ENCODE measurements around the gene DOCK2.

The DOCK2 gene

GRCh38 chr5:169695919-169696490, 58.9 kb downstream of the DOCK2 start:
- no peaks in the 10 kb centered on the region for H3K9me2 ChIP-seq (replicated peaks; ENCODE audit: low read depth, low read length)
- H3K4me3 ChIP-seq (ENCODE audit: low read length, poor library complexity, severe bottlenecking) = no peak overlapping the region
- no peak overlapping the region for H3K4me2 ChIP-seq (ENCODE audit: low read depth, low read length, poor library complexity, severe bottlenecking)
- H3K36me3 ChIP-seq (ENCODE audit: insufficient read depth, low read length) = peaks cover 69% of the 10 kb centered on the region; the same call in 1 of the 2 replicates
- TF ChIP-seq EZH2phosphoT487 (IDR thresholded peaks at IDR 0.05; ENCODE audit: borderline replicate concordance) = no peak
- TF ChIP-seq, protein P1, sequence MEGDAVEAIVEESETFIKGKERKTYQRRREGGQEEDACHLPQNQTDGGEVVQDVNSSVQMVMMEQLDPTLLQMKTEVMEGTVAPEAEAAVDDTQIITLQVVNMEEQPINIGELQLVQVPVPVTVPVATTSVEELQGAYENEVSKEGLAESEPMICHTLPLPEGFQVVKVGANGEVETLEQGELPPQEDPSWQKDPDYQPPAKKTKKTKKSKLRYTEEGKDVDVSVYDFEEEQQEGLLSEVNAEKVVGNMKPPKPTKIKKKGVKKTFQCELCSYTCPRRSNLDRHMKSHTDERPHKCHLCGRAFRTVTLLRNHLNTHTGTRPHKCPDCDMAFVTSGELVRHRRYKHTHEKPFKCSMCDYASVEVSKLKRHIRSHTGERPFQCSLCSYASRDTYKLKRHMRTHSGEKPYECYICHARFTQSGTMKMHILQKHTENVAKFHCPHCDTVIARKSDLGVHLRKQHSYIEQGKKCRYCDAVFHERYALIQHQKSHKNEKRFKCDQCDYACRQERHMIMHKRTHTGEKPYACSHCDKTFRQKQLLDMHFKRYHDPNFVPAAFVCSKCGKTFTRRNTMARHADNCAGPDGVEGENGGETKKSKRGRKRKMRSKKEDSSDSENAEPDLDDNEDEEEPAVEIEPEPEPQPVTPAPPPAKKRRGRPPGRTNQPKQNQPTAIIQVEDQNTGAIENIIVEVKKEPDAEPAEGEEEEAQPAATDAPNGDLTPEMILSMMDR (conservative IDR thresholded peaks at IDR 0.05; ENCODE audit: low read length) = no peak
- no peaks in the 10 kb centered on the region for H3K4me1 ChIP-seq (ENCODE audit: insufficient read depth, low read length, poor library complexity, severe bottlenecking)
- no peaks in the 10 kb centered on the region for H3F3A ChIP-seq (ENCODE audit: low read depth)
- H3K9ac ChIP-seq (ENCODE audit: low read depth, low read length, poor library complexity, severe bottlenecking) = no peak overlapping the region
- H3K27me3 ChIP-seq (ENCODE audit: insufficient read depth, low read length, poor library complexity, severe bottlenecking) = no peaks in the 10 kb centered on the region
- no peaks in the 10 kb centered on the region for H4K20me1 ChIP-seq (ENCODE audit: insufficient read depth, low read length, poor library complexity, severe bottlenecking)
- H3K9me3 ChIP-seq (ENCODE audit: insufficient read depth, low read depth, low read length) = no peaks in the 10 kb centered on the region
- H3K79me2 ChIP-seq (ENCODE audit: insufficient read depth, low read length) = no peaks in the 10 kb centered on the region
- no peak overlapping the region for H2AFZ ChIP-seq (ENCODE audit: low read length)

DNA sequence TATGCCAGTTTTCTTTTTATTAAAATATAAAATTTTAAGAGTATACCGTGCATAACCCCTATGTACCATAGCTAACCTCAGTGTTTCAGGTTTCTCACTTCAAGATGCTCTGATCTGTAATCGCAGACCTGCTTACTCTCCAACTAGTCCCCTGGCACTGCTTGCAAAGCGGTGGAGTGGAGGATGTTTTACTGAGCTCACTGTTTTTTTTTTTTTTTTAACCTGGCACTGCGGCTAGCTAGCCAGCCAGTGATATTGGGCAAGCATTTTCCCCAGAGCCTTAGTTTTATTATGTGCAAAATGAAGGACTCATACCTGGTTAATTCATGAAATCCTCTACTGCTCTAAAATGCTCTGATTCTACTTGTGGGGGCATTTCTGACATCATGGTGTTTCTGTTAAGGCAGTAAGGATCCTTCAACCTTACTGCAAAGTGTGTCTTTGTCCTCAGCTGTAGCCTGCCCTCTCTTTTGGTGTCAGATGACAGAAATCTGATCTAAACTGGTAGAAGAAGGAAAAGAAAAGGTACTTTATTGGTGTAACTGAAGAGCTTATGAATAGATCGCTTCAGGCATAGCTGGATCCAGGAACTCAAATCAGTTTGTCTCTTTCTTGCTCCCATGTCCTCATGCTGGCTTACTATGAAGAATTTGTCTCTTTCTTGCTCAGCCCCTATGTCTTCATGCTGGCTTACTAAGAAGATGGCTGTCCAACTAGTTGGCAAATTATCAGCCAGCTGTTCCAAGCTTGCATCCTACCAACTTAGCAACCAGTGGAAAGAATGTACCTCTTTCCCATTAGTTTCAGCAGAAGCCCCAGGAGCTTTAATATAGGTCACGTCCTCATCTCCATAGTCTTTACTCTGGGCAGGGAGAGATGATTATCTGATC, 59.8 kb downstream of the DOCK2 start:
- H3K9me3 ChIP-seq (ENCODE audit: insufficient read depth, low read depth, low read length) = no peaks in the 10 kb centered on the region
- H3K9ac ChIP-seq (ENCODE audit: low read depth, low read length, poor library complexity, severe bottlenecking) = no peak overlapping the region
- no peaks in the 10 kb centered on the region for H3K27me3 ChIP-seq (ENCODE audit: insufficient read depth, low read length, poor library complexity, severe bottlenecking)
- no peak for TF ChIP-seq EZH2phosphoT487 (IDR thresholded peaks at IDR 0.05; ENCODE audit: borderline replicate concordance)
- TF ChIP-seq, protein P1 (conservative IDR thresholded peaks at IDR 0.05; ENCODE audit: low read length) = no peak
- H3K4me1 ChIP-seq (ENCODE audit: insufficient read depth, low read length, poor library complexity, severe bottlenecking) = no peaks in the 10 kb centered on the region
- no peak overlapping the region for H3K4me3 ChIP-seq (ENCODE audit: low read length, poor library complexity, severe bottlenecking)
- peaks cover 74% of the 10 kb centered on the region; the same call in 1 of the 2 replicates for H3K36me3 ChIP-seq (ENCODE audit: insufficient read depth, low read length)
- no peaks in the 10 kb centered on the region for H3K79me2 ChIP-seq (ENCODE audit: insufficient read depth, low read length)
- no peaks in the 10 kb centered on the region for H4K20me1 ChIP-seq (ENCODE audit: insufficient read depth, low read length, poor library complexity, severe bottlenecking)
- H3K4me2 ChIP-seq (ENCODE audit: low read depth, low read length, poor library complexity, severe bottlenecking) = no peak overlapping the region
- no peak overlapping the region for H2AFZ ChIP-seq (ENCODE audit: low read length)
- no peaks in the 10 kb centered on the region for H3K9me2 ChIP-seq (replicated peaks; ENCODE audit: low read depth, low read length)
- H3F3A ChIP-seq (ENCODE audit: low read depth) = no peaks in the 10 kb centered on the region

- H4K20me1 ChIP-seq (ENCODE audit: insufficient read depth, low read length, poor library complexity, severe bottlenecking) = no peaks in the 10 kb centered on the region
- no peak overlapping the region for H3K4me2 ChIP-seq (ENCODE audit: low read depth, low read length, poor library complexity, severe bottlenecking)
- H3F3A ChIP-seq (ENCODE audit: low read depth) = no peaks in the 10 kb centered on the region
- H3K9ac ChIP-seq (ENCODE audit: low read depth, low read length, poor library complexity, severe bottlenecking) = no peak overlapping the region
- TF ChIP-seq, protein P1 (conservative IDR thresholded peaks at IDR 0.05; ENCODE audit: low read length) = no peak
- TF ChIP-seq EZH2phosphoT487 (IDR thresholded peaks at IDR 0.05; ENCODE audit: borderline replicate concordance) = no peak
- H3K36me3 ChIP-seq (ENCODE audit: insufficient read depth, low read length) = peaks cover 74% of the 10 kb centered on the region; the same call in 1 of the 2 replicates
- H3K9me3 ChIP-seq (ENCODE audit: insufficient read depth, low read depth, low read length) = no peaks in the 10 kb centered on the region
- no peaks in the 10 kb centered on the region for H3K79me2 ChIP-seq (ENCODE audit: insufficient read depth, low read length)
- no peaks in the 10 kb centered on the region for H3K27me3 ChIP-seq (ENCODE audit: insufficient read depth, low read length, poor library complexity, severe bottlenecking)
- no peak overlapping the region for H2AFZ ChIP-seq (ENCODE audit: low read length)
- H3K4me1 ChIP-seq (ENCODE audit: insufficient read depth, low read length, poor library complexity, severe bottlenecking) = no peaks in the 10 kb centered on the region
- no peak overlapping the region for H3K4me3 ChIP-seq (ENCODE audit: low read length, poor library complexity, severe bottlenecking)
- H3K9me2 ChIP-seq (replicated peaks; ENCODE audit: low read depth, low read length) = no peaks in the 10 kb centered on the region
These were observed 60.4 kb downstream of the DOCK2 start for GRCh38 chr5:169697511-169697890.

Measured in Loucy (cell line).